ENCODE results near the gene RENBP.

Gene RENBP

DNA sequence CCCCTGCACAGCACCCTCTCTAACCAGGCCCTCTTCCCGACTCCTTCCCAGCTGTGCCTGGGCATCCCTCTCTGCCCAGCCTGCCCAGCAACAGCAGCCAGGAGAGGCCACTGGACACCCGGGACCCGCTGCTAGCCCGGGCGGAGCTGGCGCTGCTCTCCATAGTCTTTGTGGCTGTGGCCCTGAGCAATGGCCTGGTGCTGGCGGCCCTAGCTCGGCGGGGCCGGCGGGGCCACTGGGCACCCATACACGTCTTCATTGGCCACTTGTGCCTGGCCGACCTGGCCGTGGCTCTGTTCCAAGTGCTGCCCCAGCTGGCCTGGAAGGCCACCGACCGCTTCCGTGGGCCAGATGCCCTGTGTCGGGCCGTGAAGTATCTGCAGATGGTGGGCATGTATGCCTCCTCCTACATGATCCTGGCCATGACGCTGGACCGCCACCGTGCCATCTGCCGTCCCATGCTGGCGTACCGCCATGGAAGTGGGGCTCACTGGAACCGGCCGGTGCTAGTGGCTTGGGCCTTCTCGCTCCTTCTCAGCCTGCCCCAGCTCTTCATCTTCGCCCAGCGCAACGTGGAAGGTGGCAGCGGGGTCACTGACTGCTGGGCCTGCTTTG lies 38.9 kb downstream of the RENBP start:
- TF ChIP-seq, protein P1, sequence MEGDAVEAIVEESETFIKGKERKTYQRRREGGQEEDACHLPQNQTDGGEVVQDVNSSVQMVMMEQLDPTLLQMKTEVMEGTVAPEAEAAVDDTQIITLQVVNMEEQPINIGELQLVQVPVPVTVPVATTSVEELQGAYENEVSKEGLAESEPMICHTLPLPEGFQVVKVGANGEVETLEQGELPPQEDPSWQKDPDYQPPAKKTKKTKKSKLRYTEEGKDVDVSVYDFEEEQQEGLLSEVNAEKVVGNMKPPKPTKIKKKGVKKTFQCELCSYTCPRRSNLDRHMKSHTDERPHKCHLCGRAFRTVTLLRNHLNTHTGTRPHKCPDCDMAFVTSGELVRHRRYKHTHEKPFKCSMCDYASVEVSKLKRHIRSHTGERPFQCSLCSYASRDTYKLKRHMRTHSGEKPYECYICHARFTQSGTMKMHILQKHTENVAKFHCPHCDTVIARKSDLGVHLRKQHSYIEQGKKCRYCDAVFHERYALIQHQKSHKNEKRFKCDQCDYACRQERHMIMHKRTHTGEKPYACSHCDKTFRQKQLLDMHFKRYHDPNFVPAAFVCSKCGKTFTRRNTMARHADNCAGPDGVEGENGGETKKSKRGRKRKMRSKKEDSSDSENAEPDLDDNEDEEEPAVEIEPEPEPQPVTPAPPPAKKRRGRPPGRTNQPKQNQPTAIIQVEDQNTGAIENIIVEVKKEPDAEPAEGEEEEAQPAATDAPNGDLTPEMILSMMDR (conservative IDR thresholded peaks at IDR 0.05; ENCODE audit: control insufficient read depth, insufficient read depth, low read depth, low read length) = no peak
- DNase-seq (ENCODE audit: low read depth) = no peak
- H3K4me3 ChIP-seq (ENCODE audit: control insufficient read depth, low read depth, low read length) = no peak overlapping the region

DNA sequence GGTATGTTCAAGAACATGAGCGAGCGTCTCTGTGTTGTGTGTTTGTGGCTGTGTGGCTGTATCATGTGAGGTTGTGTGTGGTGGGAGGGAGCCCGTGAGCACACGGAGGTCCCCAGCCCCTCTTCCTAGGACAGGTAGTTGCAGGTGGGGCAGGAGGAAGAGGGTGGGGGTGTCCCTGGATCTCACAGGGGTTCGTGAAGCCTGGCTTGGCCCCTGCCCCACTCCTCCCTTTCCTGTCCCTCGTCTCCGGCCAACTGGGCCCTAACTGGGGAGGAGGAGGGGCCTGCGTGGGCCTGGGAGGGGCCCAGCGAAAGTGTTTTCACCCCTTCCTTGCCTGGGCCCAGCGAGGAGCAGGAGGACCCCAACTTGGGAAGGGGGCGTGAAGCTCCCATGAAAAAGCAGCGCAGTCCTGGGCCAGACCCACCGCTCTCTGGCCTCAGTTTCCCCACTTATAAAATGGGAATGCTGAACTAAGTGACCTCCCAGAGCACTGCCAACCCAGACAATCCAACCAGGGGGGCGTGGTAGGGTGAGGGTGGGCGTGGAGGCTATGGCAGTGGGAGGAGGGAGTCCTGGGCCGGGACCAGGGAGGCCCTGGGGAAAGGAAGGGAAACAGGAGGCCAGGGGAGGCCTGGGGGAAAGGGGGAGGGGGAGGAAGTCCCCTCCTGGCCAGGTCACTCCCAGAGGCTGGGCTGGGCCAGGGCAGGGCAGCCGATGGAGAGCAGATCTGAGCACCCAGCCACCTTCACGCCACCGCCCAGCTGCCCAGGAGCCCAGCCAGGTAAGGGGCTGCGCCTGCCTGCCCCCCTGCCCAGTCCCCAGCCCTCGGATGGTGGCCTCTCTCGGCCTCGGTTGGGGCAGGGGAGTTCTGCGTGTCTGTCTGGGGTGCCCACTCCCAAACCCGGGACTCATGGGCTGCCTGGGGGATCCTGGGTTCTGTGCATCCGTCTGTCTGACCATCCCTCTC lies 40.2 kb downstream of the RENBP start, which contains the start of gene AVPR2:
Gene AVPR2 (plus strand): TSS at position 683 of the 967 bp plus-strand sequence. CDS start 473 bp downstream, outside the sequence.
- no peak within 1 kb of the TSS for H3K4me3 ChIP-seq (ENCODE audit: control insufficient read depth, low read depth, low read length)
- no peak for DNase-seq (ENCODE audit: low read depth)
- TF ChIP-seq, protein P1 (conservative IDR thresholded peaks at IDR 0.05; ENCODE audit: control insufficient read depth, insufficient read depth, low read depth, low read length) = no peak

DNA sequence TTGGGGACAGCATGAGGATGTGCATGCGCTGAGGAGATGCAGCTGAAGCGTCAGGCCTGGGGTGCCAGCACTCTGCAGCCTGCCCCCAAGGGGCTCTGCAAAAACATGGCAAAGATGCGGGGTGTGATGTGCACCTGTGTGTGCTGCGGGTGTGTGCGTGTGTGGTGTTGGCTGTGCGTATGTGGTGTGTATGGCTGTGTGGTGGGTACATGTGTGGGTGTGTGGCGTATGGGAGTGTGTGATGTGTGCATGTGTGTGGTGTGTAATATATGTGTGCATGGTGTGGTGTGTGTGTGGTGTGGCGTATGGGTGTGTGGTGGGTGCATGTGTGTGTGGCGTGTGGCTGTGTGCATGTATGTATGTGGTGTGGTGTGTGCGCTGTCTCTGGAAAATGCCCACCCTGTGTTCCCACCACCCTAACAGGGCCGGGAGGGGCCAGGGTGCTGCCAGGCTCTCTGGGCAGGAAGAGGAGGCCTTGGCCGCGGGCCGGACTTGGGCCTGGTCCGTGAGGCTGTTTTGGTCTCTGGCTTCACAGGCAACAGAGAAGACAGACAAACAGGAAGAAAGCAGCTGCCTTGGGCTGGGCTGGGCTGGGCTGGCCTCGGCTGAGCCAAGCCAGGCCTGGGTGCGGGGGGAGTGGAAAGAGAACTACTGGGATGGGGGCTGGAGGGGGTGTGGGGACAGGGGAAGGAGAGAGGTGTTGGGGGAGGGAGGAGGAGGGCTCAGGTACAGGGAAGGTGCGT lies 41.0 kb downstream of the RENBP start:
- H3K4me3 ChIP-seq (ENCODE audit: control insufficient read depth, low read depth, low read length) = no peak overlapping the region
- no peak for DNase-seq (ENCODE audit: low read depth)
- TF ChIP-seq, protein P1 (conservative IDR thresholded peaks at IDR 0.05; ENCODE audit: control insufficient read depth, insufficient read depth, low read depth, low read length) = no peak

DNA sequence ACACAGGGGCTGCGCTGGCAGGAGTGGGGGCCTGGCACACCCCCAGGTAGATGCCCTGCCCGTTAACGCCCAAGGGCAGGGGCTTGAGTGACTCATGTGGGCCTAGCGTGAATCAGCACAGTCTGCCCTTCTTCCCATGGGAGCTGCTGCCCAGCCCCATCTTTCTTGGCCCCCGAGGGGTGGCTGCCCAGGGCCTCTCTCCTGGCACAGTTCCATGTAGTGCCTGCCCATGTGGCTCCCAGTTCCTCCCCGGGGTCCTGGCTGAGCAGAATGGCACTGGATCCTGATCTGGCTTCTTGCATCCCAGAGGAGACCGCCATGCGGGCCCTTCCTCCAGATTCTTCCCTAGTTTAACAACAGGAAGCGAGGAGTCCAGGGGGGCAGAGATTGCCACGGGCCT lies 42.1 kb downstream of the RENBP start:
- DNase-seq (ENCODE audit: low read depth) = no peak
- no peak overlapping the region for H3K4me3 ChIP-seq (ENCODE audit: control insufficient read depth, low read depth, low read length)
- TF ChIP-seq, protein P1 (conservative IDR thresholded peaks at IDR 0.05; ENCODE audit: control insufficient read depth, insufficient read depth, low read depth, low read length) = no peak

DNA sequence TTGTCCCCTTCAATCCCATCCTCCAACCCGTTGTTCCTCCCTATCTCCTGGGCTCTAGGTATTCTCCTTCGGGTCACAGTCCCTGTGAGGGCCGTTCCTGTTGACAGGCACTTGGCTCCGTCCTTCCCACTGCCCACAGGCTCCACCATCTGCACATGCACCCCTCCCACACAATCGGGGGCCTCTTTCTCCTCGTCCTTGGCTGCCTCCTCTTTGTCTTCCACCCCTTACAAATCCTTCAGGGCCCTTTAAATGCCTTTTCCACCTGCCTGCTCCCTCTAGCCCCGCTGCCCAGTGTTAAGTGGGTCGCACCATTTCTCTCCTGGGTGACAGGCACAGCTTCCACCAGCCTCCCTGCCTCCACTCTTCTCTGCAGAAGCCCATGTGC lies 42.7 kb downstream of the RENBP start:
- DNase-seq (ENCODE audit: low read depth) = no peak
- TF ChIP-seq, protein P1 (conservative IDR thresholded peaks at IDR 0.05; ENCODE audit: control insufficient read depth, insufficient read depth, low read depth, low read length) = no peak
- H3K4me3 ChIP-seq (ENCODE audit: control insufficient read depth, low read depth, low read length) = no peak overlapping the region

Measured in fibroblast of mammary gland (primary cell).